RWPE1 (cell line): Measurements from ENCODE around the gene AFDN.

ENCODE experiments used
- CTCF ChIA-PET: fragments of 350-600 bp; sonication (Branson Sonifier 250); formaldehyde crosslinking; extraction: SDS; loops from one replicate; lab custom pipeline; 2021; lab: Yijun Ruan, JAX
- POLR2A ChIA-PET: fragments of 400-600 bp; formaldehyde crosslinking; extraction: SDS; loops from one replicate; lab custom pipeline; 2020; ENCODE audit warnings: antibody characterized with exemption; ENCODE audit not compliant: low non-redundant PET; lab: Yijun Ruan, JAX
- DNase-seq: peaks from one replicate; pipeline ENCODE4 v3.0.0; 2012; ENCODE audit warnings: low spot score
- H3K27ac ChIP-seq: fragments of 450-650 bp; 2 replicates; pipeline ENCODE4 v1.5.1; 2017
- CTCF ChIP-seq: fragments of 450-650 bp; conservative IDR thresholded peaks from 2 replicates; pipeline ENCODE4 v1.5.1; 2017; ENCODE audit warnings: low read depth, mild to moderate bottlenecking

Gene AFDN

GRCh38 chr6:167782698-167783517 is 43.8 kb upstream of the AFDN start:
- no peak for TF ChIP-seq CTCF
- CTCF ChIA-PET, result no interaction called here
- POLR2A ChIA-PET, result no interaction called here
- H3K27ac ChIP-seq, result no peak overlapping the region
- no peak for DNase-seq

- CTCF ChIA-PET, result interaction anchor here (0.6 kb wide), 1 partner anchor 252 kb away, joined by 3 read pairs; no protein-coding TSS in a partner anchor
Observed at GRCh38 chr6:167786853-167787675, 39.6 kb upstream of the AFDN start.

DNA sequence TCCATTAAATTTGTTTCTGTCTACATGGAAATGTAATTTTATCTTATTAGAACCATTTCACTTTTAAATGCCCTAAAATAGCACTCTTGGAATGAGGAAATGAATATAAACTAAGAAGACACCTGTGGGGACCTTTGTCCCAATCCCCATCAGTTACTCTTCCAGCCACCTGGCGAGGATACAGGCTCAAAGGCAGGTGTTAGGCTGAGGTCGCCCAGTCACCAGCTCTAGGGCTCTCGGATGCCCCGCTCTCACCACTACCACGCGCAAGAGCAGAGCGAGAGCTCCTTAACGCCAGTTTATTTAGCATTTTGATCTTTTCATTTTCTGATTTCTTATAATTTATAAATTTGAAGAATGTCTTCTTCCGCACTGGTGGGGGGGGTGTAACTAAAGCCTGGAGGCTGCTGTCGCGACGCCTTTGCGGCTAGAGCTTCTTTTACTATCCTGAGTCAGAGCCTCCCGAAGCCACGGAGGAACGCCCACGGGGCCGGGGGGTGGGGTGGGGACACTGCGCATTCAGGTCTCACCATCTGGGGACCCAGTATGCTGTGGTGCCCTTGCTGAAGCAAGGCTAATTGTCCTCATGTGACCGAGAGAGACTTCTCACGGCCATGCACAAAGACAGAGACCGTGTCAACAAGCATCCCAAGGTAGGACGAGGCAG is 38.7 kb upstream of the AFDN start:
- ChIA-PET CTCF (no interaction called here), POLR2A (no interaction called here)
- H3K27ac ChIP-seq, result no peak overlapping the region
- TF ChIP-seq CTCF, result no peak
- no peak for DNase-seq

More at GRCh38 chr6:167786853-167787675, 39.6 kb upstream of the AFDN start:
- POLR2A ChIA-PET, result no interaction called here
- no peak overlapping the region for H3K27ac ChIP-seq
- DNase-seq, result no peak
- TF ChIP-seq CTCF, result no peak

DNA sequence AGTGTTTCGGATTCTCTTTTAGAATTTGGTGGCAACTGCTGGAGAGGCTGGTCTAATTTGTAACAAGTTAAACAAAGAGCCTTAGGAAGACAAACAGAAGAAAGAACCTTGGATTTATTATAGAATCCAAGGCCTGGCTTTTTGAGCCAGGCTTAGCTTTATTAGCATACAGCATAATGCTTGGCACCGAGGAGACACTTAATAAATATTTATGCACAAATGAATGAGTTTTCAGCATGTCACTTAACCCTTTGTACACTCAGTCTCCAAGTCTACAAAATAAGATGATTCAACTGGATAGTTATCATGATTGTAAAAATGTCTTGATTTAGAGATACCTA is 38.2 kb upstream of the AFDN start:
- CTCF ChIA-PET, result no interaction called here
- POLR2A ChIA-PET, result no interaction called here
- no peak for TF ChIP-seq CTCF
- DNase-seq, result no peak
- no peak overlapping the region for H3K27ac ChIP-seq

GRCh38 chr6:167789358-167789757 is 37.4 kb upstream of the AFDN start:
- TF ChIP-seq CTCF, result no peak
- CTCF ChIA-PET, result no interaction called here
- no peak for DNase-seq
- no peak overlapping the region for H3K27ac ChIP-seq
- POLR2A ChIA-PET, result no interaction called here
